SKM-1 (cell line): ENCODE measurements around the gene FLT3LG.
A peak's percentile ranks its signal among the peaks of the same experiment; 100 is the strongest.

Experiments used
- DNase-seq: peaks from one replicate; lab custom pipeline; 2025; ENCODE audit not compliant: unreplicated experiment; lab: John Stamatoyannopoulos, UW

Gene FLT3LG

DNA sequence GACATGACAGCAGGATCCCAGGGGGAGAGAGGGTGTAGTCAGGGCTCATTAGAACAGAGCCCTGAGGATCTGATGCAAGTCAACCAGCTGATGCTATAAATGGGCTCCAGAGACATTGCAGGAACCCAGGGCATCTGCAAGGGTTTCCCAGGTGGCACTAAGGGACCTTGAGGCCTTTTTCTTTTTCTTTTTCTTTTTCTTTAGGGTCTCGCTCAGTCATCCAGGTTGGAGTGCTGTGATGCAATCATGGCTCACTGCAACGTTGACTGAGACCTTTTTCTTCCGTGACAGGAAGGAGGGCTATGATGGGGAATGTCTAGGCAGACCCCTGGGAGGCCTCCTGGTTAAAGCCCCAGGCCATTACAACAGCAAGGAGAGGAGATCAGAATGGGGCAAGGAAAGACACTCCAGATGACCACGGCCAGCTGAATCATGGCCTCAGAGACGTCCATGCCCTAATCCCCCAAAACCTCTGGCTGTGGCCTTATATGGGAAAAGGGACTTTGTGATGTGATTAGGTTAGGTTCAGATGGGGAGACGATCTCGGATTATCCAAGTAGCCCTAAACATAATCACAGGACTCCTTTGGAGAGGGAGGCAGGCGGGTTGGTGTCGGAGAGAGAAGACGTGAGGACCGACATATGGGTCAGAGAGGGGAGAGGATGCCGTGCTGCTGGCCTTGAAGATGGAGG lies 33.9 kb downstream of the FLT3LG start:
- DNase-seq, result no peak

DNA sequence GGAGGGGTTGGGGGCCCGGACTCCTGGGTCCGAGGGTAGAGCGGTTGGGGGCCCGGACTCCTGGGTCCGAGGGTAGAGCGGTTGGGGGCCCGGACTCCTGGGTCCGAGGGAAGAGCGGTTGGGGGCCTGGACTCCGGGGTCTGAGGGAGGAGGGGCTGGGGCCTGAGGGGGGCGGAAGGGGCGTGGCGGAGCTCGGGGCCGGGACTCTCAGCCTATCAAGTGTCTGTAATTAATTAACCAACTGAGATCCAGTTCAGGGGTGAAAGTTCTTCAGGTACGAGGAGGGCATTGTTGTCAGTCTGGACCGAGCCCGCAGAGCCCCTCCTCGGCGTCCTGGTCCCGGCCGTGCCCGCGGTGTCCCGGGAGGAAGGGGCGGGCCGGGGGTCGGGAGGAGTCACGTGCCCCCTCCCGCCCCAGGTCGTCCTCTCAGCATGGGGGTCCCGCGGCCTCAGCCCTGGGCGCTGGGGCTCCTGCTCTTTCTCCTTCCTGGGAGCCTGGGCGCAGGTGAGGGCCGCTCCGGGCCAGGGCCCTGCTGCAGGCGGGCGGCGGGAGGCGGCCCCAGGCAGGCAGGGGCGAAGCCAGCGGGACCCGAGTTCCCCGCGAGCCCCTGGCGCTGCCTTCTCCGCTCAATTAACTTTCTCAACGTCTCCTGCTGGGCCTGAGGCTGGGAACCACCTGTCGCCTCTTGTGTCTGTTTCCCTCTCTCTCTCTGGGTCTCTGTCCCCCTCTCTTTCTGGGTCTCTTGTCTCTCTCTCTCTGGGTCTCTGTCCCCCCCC lies 39.1 kb downstream of the FLT3LG start:
- DNase-seq, result no peak

- no peak for DNase-seq
These were observed 39.7 kb downstream of the FLT3LG start for GRCh38 chr19:49513746-49514118.

GRCh38 chr19:49514151-49514550 lies 40.1 kb downstream of the FLT3LG start:
- no peak for DNase-seq

DNA sequence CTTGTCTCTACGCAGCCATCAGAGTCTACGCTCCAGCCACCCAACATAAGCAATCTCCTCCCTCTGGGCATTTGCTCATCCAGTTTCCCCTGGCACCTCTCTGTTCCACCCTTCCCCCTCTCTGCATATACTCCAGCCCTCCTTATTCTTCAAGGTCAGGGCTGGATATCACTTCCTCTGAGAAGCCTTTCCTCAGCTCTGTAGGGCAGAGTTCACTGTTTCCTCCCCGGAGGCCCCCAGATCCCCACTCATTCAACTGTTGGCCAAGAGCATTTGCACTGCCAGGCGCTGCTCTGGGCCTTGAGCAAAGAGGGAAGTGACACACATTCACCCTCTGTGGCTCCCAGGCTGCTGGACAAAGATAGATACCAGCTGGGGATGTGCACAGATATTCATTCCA lies 41.8 kb downstream of the FLT3LG start:
- peak; percentile 76 for DNase-seq

- DNase-seq, result no peak
These were observed 44.0 kb downstream of the FLT3LG start for GRCh38 chr19:49518033-49518432.

DNA sequence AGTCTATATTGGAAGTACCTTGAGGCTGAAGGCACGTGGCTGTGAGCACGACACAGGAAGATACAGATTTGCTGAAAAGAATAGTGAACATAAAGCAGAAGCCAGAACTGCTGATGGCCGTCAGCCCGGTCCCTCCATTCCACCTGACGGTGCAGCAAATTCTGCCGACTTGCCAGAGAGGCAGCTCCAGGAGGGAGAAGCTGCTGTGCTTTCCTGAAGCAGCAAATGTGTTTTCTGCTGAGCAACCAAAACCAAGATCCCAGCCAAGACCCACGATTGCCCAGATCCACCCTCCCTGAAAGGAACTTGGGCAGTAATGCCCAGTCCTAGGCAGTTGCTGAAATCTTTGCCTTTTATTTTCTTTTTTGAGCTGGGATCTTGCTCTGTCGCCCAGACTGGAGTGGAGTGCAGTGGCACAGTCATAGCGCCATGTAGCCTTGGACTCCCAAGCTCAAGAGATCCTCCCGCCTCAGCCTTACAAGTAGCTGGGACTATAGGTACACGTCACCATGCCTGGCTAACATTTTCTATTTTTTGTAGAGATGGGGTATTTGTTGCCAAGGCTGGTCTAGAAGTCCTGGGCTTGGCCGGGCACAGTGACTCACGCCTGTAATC lies 46.8 kb downstream of the FLT3LG start:
- DNase-seq, result no peak

DNA sequence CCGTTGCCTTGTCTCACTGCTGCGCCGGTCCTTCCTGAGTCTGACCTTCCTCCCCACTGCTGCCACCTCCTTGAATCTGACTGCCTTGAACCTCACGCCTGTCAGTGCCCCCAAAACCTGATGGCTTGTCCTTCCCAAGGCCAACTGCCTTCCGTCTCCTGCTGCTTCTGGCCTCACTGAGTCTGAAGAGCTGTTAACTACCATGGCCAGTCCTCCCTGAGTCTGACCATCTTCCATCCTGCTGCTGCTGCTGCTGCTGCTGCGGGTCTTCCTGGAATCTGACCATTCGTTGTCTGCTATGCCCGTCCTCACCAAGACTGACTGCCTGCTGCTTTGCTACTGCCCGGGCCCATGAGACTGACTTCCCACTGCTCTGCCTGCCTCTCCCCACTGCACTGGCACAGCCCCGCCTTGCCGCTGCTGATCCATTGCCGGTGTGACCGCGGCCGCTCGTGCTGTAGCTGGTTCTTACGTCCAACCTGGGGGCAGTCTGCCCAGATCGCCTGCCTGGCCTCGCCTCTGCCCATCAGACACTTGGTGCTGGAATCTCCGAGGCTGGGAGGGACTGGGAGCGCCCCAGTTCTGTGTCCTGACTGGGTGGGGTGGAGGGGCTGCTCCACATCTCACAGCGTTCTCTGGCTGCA lies 50.9 kb downstream of the FLT3LG start:
- no peak for DNase-seq

DNA sequence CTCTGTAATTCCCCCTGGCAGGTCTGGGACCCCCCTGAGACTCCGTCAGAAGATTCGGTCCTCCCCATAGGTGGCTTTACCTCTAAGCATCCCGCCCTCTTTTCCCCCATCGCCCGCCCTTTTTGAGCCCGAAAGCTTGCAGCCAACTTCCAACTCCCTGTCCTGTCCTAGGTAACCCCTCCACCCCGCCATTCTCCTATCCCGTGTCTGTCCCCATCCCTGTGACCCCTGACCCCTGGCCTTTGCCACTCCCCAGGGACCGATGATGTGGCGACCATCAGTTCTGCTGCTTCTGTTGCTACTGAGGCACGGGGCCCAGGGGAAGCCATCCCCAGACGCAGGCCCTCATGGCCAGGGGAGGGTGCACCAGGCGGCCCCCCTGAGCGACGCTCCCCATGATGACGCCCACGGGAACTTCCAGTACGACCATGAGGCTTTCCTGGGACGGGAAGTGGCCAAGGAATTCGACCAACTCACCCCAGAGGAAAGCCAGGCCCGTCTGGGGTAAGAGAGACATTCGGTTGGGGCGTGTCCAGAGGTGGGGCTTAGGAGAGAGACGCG lies 54.3 kb downstream of the FLT3LG start:
- no peak for DNase-seq

GRCh38 chr19:49530708-49531107 lies 56.7 kb downstream of the FLT3LG start:
- DNase-seq, result no peak

- DNase-seq, result peak; percentile 10
These were observed 59.8 kb downstream of the FLT3LG start for GRCh38 chr19:49533551-49534488.

GRCh38 chr19:49534632-49535385 lies 60.8 kb downstream of the FLT3LG start:
- DNase-seq, result no peak
